Measurements from ENCODE around the gene MRPL18. TPM values are rescaled to one million over a fixed set of nuclear protein-coding genes. Genes with fewer than 3 reads are reported as not detected.
A peak's percentile ranks its signal among the peaks of the same experiment; 100 is the strongest.

Gene MRPL18
- total RNA-seq, 1 donor = 47.8 TPM

Small RNAs within 50 kb of the gene (small RNA-seq; reads per million reads assigned to genes)
- gene SNORA20 (389 reads per million, percentile 98 among the genes with 10 or more reads in this experiment), gene SNORA29 (not detected)

Other genes with a start within 250 kb of the MRPL18 start
- 294 and 544 TPM in 2 replicates for gene SOD2, start 97.2 kb upstream of the MRPL18 start, total RNA-seq
- gene WTAP, start 63.0 kb upstream of the MRPL18 start, total RNA-seq = 109 and 119 TPM in 2 replicates
- 41.6 and 53.6 TPM in 2 replicates for gene ACAT2, start 28.4 kb upstream of the MRPL18 start, total RNA-seq
- 170 and 174 TPM in 2 replicates for gene TCP1, start 865 bp upstream of the MRPL18 start, total RNA-seq
- 0.29 TPM in 1 of 2 replicates, not detected in the other for gene PNLDC1, start 9.8 kb downstream of the MRPL18 start, total RNA-seq
- gene MAS1, start 100.5 kb downstream of the MRPL18 start, total RNA-seq = under 0.01 TPM in 1 of 2 replicates, not detected in the other
- 174 and 177 TPM in 2 replicates for gene IGF2R, start 178.6 kb downstream of the MRPL18 start, total RNA-seq